HCT116 (cell line): Measurements from ENCODE around the gene MRPS27. TPM values are rescaled to one million over a fixed set of nuclear protein-coding genes. Genes with fewer than 3 reads are reported as not detected.

Source experiments
- ATAC-seq: fragments of 200-7000 bp; cut with Tn5 transposase; 2 replicates; pipeline ENCODE4 v1.9.1; 2020; ENCODE audit warnings: mild to moderate bottlenecking, moderate library complexity
- BruUV-seq: library from RNA; stranded (reverse); fragments of 400-500 nt; replicated peaks from 2 replicates; lab custom pipeline; 2021; lab: Mats Ljungman, UMichigan
- CTCF ChIA-PET: fragments of 300-600 bp; sonication (Branson Sonifier 250); formaldehyde crosslinking; loops from one replicate; lab custom pipeline; 2021; ENCODE audit warnings: antibody characterized with exemption; lab: Charles Lee
- POLR2A ChIA-PET: fragments of 300-600, 350-600 bp; sonication (Branson Sonifier 250); formaldehyde crosslinking; loops from one replicate; lab custom pipeline; 2021; ENCODE audit warnings: antibody characterized with exemption; lab: Charles Lee
- RAD21 ChIA-PET, 2 experiments: fragments of 300-600 bp; sonication (Branson Sonifier 250); formaldehyde crosslinking; loops; one replicate each; lab custom pipeline; 2023; ENCODE audit warnings: low total read pairs in 2 of 2; ENCODE audit not compliant: uncharacterized antibody in 2 of 2, unreplicated experiment in 2 of 2, low non-redundant PET in 1 of 2; lab: Charles Lee
- DNase-seq: peaks from one replicate; pipeline ENCODE4 v3.0.0-alpha.2; 2010; ENCODE audit warnings: low read depth, low spot score
- H2AFZ ChIP-seq: fragments of 200-600 bp; shearing (Covaris generic), sonication (generic); 2 replicates; pipeline ENCODE4 v1.6.1; 2017; ENCODE audit warnings: low read depth, mixed run types, mixed read lengths, antibody characterized with exemption, low read length; ENCODE audit not compliant: poor library complexity, severe bottlenecking
- H3K27ac ChIP-seq: 2 replicates; pipeline ENCODE4 v1.5.1; 2012; ENCODE audit warnings: low read depth, low read length
- H3K27me3 ChIP-seq: fragments of 200-600 bp; sonication (generic); 2 replicates; pipeline ENCODE4 v1.6.1; 2016; ENCODE audit warnings: mixed run types, low read length, mixed read lengths; ENCODE audit not compliant: insufficient read depth
- H3K36me3 ChIP-seq, 2 experiments: fragments of 200-500 bp in 1 of 2; fragments of 200-600 bp in 1 of 2; sonication (Bioruptor generic) in 1 of 2; sonication (generic) in 1 of 2; 2 replicates each; pipeline versions ENCODE4 v1.5.1 to v1.6.1; 2014 to 2016; ENCODE audit warnings: low read length in 2 of 2, inconsistent platforms in 1 of 2, mixed read lengths in 1 of 2, mixed run types in 1 of 2; ENCODE audit not compliant: insufficient read depth in 2 of 2, control insufficient read depth in 1 of 2
- H3K4me1 ChIP-seq, 2 experiments: fragments of 200-600 bp in 1 of 2; sonication (generic) in 1 of 2; 2 replicates each; pipeline versions ENCODE4 v1.5.1 to v1.6.1; 2012 to 2017; ENCODE audit warnings: low read length in 2 of 2, inconsistent platforms in 1 of 2, mild to moderate bottlenecking in 1 of 2, mixed read lengths in 1 of 2, mixed run types in 1 of 2, moderate library complexity in 1 of 2; ENCODE audit not compliant: insufficient read depth in 2 of 2, control insufficient read depth in 1 of 2
- H3K4me2 ChIP-seq: fragments of 200-600 bp; sonication (generic); 2 replicates; pipeline ENCODE4 v1.6.1; 2017; ENCODE audit warnings: mixed run types, low read length, mixed read lengths
- H3K4me3 ChIP-seq, 2 experiments: fragments of 200-600 bp in 1 of 2; sonication (generic) in 1 of 2; replicated peaks in 1 of 2; 2 replicates each; pipeline ENCODE4 v1.5.1; 2011 to 2016; ENCODE audit warnings: low read length in 2 of 2, control low read depth in 1 of 2, low read depth in 1 of 2, mild to moderate bottlenecking in 1 of 2, mixed read lengths in 1 of 2, mixed run types in 1 of 2
- H3K79me2 ChIP-seq: fragments of 200-600 bp; sonication (generic); 2 replicates; pipeline ENCODE4 v1.6.1; 2017; ENCODE audit warnings: mild to moderate bottlenecking, mixed run types, low read length, moderate library complexity, mixed read lengths; ENCODE audit not compliant: insufficient read depth
- H3K9ac ChIP-seq: fragments of 200-600 bp; sonication (generic); 2 replicates; pipeline ENCODE4 v1.6.1; 2016; ENCODE audit warnings: low read length, mixed read lengths
- H3K9me2 ChIP-seq: fragments of 200-600 bp; sonication (generic), shearing (Covaris generic); 2 replicates; pipeline ENCODE4 v1.6.1; 2017; ENCODE audit warnings: mixed run types, mild to moderate bottlenecking, moderate library complexity; ENCODE audit not compliant: insufficient read depth
- H3K9me3 ChIP-seq, 2 experiments: fragments of 200-500 bp in 1 of 2; fragments of 200-600 bp in 1 of 2; sonication (Bioruptor generic) in 1 of 2; sonication (generic) in 1 of 2; 2 replicates each; pipeline ENCODE4 v1.6.1; 2014 to 2017; ENCODE audit warnings: low read length in 2 of 2, mixed read lengths in 2 of 2, inconsistent platforms in 1 of 2, low read depth in 1 of 2, mild to moderate bottlenecking in 1 of 2, mixed run types in 1 of 2, moderate library complexity in 1 of 2; ENCODE audit not compliant: control insufficient read depth in 1 of 2, insufficient read depth in 1 of 2
- H4K20me1 ChIP-seq: fragments of 200-600 bp; sonication (generic), shearing (Covaris generic); 2 replicates; pipeline ENCODE4 v1.6.1; 2017; ENCODE audit warnings: mixed run types, mild to moderate bottlenecking, moderate library complexity; ENCODE audit not compliant: insufficient read depth
- CBX3 ChIP-seq: IDR thresholded peaks from 2 replicates; pipeline ENCODE4 v1.6.1; 2012; ENCODE audit warnings: low read depth
- CEBPB ChIP-seq: IDR thresholded peaks from 2 replicates; pipeline ENCODE4 v1.6.1; 2012; ENCODE audit warnings: low read depth
- EGR1 ChIP-seq: IDR thresholded peaks from 2 replicates; pipeline ENCODE4 v1.6.1; 2012; ENCODE audit warnings: low read depth
- ELF1 ChIP-seq: IDR thresholded peaks from 2 replicates; pipeline ENCODE4 v1.6.1; 2012; ENCODE audit warnings: low read depth, borderline replicate concordance
- EZH2phosphoT487 ChIP-seq: fragments of 200-600 bp; IDR thresholded peaks from 2 replicates; pipeline ENCODE4 v1.6.1; 2018; ENCODE audit warnings: antibody characterized with exemption, borderline replicate concordance
- JUND ChIP-seq: IDR thresholded peaks from 2 replicates; pipeline ENCODE4 v1.6.1; 2012
- POLR2AphosphoS5 ChIP-seq: IDR thresholded peaks from 2 replicates; pipeline ENCODE4 v1.6.1; 2011; ENCODE audit warnings: mild to moderate bottlenecking, low read depth, low read length, moderate library complexity
- RAD21 ChIP-seq: IDR thresholded peaks from 2 replicates; pipeline ENCODE4 v1.6.1; 2012; ENCODE audit warnings: low read depth, mild to moderate bottlenecking
- SIN3A ChIP-seq: IDR thresholded peaks from 2 replicates; pipeline ENCODE4 v1.6.1; 2012; ENCODE audit warnings: low read depth
- SP1 ChIP-seq: IDR thresholded peaks from 2 replicates; pipeline ENCODE4 v1.6.1; 2012; ENCODE audit warnings: low read depth
- SRF ChIP-seq: IDR thresholded peaks from 2 replicates; pipeline ENCODE4 v1.6.1; 2012; ENCODE audit warnings: low read depth
- TCF7L2 ChIP-seq: IDR thresholded peaks from 2 replicates; pipeline ENCODE4 v1.7.0; 2011; ENCODE audit warnings: borderline replicate concordance, inconsistent platforms; ENCODE audit not compliant: insufficient read depth, insufficient read length; ENCODE audit errors: extremely low read depth
- YY1 ChIP-seq: IDR thresholded peaks from 2 replicates; pipeline ENCODE4 v1.6.1; 2011; ENCODE audit warnings: low read length, low read depth, moderate library complexity, mild to moderate bottlenecking; ENCODE audit not compliant: insufficient replicate concordance; ENCODE audit errors: extremely low read depth
- ZNF274 ChIP-seq: fragments of 200-500 bp; sonication (Bioruptor generic); IDR thresholded peaks from 2 replicates; pipeline ENCODE4 v1.6.1; 2014; ENCODE audit warnings: mild to moderate bottlenecking, low read depth, low read length, inconsistent platforms
- intact Hi-C: fragments of 100-400 bp; cut with micrococcal nuclease; formaldehyde crosslinking; loops from 2 replicates; pipeline ENCODE4 v1.10.0; 2022
- total RNA-seq: library from RNA; stranded (reverse); gene quantifications from one replicate; pipeline ENCODE4 v1.2.1, GENCODE V29; 2021; ENCODE audit not compliant: unreplicated experiment
- TF ChIP-seq, protein P1 (sequence below): IDR thresholded peaks from 2 replicates; pipeline ENCODE4 v1.6.1; 2012
- TF ChIP-seq, protein P2 (sequence below), 3 experiments: fragments of 200-600 bp in 1 of 3; sonication (generic) in 1 of 3; IDR thresholded peaks in 2 of 3; conservative IDR thresholded peaks in 1 of 3; 2 replicates each; pipeline ENCODE4 v1.5.1; 2012 to 2017; ENCODE audit warnings: low read depth in 2 of 3, low read length in 2 of 3, antibody characterized with exemption in 1 of 3, borderline replicate concordance in 1 of 3, control low read depth in 1 of 3, mild to moderate bottlenecking in 1 of 3, mixed read lengths in 1 of 3, mixed run types in 1 of 3, moderate library complexity in 1 of 3; ENCODE audit not compliant: insufficient read depth in 1 of 3
- TF ChIP-seq, protein P3 (sequence below): IDR thresholded peaks from 2 replicates; pipeline ENCODE4 v1.6.1; 2012
- TF ChIP-seq, protein P4 (sequence below): IDR thresholded peaks from 2 replicates; pipeline ENCODE4 v1.6.1; 2012; ENCODE audit warnings: low read depth

The MRPS27 gene
- total RNA-seq, 1 experiment from 2014 or later = 113 TPM

DNA sequence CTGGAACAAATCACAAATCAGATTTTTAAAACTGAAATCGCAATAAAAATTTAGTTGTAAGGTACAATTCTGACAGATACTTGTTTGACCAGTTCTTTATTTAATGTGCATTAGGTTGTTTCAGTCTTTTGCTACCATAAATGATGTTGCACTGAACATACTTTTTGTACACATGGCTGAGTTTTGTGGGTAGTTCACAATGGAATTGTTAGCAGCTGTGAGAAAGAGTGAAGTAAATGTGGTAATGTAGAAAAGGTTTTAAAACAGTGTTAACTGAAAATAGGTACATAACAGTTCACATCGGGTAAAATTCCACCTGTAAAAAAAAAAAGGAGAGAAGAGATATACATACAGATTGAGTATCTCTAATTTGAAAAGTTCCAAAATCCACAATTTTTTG, 25.6 kb downstream of the MRPS27 start (continued):
- TF ChIP-seq EZH2phosphoT487 = no peak
- no peak for TF ChIP-seq TCF7L2
- no peak for TF ChIP-seq SRF
- no peak for TF ChIP-seq SP1
- TF ChIP-seq ELF1 = no peak
- no peak for TF ChIP-seq CEBPB
- TF ChIP-seq YY1 = no peak
- TF ChIP-seq, all 23 proteins: peak for 0

DNA sequence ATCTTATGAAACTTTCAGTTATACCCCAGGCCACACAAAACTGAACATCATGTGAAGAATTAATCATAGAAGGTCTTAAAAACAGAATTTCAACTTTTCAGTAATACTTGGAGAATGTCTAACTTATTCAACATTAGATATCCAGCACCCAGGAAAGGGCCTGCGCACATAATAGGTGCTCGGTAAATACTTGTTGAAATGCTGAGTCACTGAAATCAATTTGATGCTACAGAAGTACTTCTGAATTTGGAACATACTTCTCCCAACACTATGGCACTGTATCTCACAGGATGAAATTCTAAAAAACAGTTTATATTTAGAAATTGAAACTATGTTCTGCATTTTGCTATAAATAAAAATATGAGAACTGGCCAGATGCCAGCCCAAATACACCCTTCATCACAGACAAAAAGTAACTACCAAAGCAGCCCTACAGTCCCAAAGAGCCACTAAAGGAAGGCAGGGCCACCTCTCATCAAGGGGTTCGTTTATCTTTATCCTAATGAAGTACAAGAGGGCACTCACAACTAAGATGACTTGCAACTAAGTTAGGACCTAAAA, 26.5 kb downstream of the MRPS27 start:
- no peaks in the 10 kb centered on the region for H3K4me1 ChIP-seq
- intact Hi-C loops = no loop called here
- no peak overlapping the region for H3K27ac ChIP-seq
- no peak overlapping the region for H2AFZ ChIP-seq
- H3K27me3 ChIP-seq = no peaks in the 10 kb centered on the region
- 0 out of 2 replicates have a peak, but pooled peaks cover 3% of the 10 kb centered on the region for H4K20me1 ChIP-seq
- ChIA-PET RAD21 (no interaction called here), POLR2A (no interaction called here), CTCF (no interaction called here)
- H3K9me3 ChIP-seq = no peaks in the 10 kb centered on the region
- H3K9me2 ChIP-seq = no peaks in the 10 kb centered on the region
- H3K4me2 ChIP-seq = no peak overlapping the region
- peaks cover 58% of the 10 kb centered on the region for H3K79me2 ChIP-seq
- DNase-seq (no peak), ATAC-seq (no peak)
- H3K36me3 ChIP-seq = peaks cover 14 to 30% of the 10 kb centered on the region in 2 experiments; a peak in 3 of 4 replicates
- TSS peak; percentile 16 for BruUV-seq
- no peak overlapping the region for H3K4me3 ChIP-seq
- no peak for TF ChIP-seq POLR2AphosphoS5
- TF ChIP-seq, protein P1, sequence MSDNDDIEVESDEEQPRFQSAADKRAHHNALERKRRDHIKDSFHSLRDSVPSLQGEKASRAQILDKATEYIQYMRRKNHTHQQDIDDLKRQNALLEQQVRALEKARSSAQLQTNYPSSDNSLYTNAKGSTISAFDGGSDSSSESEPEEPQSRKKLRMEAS = no peak
- TF ChIP-seq SIN3A = no peak
- TF ChIP-seq EGR1 = no peak
- TF ChIP-seq ZNF274 = no peak
- TF ChIP-seq RAD21 = no peak
- TF ChIP-seq ELF1 = no peak
- TF ChIP-seq, protein P2, sequence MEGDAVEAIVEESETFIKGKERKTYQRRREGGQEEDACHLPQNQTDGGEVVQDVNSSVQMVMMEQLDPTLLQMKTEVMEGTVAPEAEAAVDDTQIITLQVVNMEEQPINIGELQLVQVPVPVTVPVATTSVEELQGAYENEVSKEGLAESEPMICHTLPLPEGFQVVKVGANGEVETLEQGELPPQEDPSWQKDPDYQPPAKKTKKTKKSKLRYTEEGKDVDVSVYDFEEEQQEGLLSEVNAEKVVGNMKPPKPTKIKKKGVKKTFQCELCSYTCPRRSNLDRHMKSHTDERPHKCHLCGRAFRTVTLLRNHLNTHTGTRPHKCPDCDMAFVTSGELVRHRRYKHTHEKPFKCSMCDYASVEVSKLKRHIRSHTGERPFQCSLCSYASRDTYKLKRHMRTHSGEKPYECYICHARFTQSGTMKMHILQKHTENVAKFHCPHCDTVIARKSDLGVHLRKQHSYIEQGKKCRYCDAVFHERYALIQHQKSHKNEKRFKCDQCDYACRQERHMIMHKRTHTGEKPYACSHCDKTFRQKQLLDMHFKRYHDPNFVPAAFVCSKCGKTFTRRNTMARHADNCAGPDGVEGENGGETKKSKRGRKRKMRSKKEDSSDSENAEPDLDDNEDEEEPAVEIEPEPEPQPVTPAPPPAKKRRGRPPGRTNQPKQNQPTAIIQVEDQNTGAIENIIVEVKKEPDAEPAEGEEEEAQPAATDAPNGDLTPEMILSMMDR (IDR thresholded peaks at IDR 0.05 in 2 of 3, conservative IDR thresholded peaks at IDR 0.05 in 1 of 3; ENCODE audit: borderline replicate concordance in 1 of 3, insufficient read depth in 1 of 3, low read depth in 2 of 3, low read length in 2 of 3) = no peak
- TF ChIP-seq CBX3 = no peak
- TF ChIP-seq, protein P3, sequence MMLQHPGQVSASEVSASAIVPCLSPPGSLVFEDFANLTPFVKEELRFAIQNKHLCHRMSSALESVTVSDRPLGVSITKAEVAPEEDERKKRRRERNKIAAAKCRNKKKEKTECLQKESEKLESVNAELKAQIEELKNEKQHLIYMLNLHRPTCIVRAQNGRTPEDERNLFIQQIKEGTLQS = no peak
- TF ChIP-seq JUND = no peak
- TF ChIP-seq, protein P4, sequence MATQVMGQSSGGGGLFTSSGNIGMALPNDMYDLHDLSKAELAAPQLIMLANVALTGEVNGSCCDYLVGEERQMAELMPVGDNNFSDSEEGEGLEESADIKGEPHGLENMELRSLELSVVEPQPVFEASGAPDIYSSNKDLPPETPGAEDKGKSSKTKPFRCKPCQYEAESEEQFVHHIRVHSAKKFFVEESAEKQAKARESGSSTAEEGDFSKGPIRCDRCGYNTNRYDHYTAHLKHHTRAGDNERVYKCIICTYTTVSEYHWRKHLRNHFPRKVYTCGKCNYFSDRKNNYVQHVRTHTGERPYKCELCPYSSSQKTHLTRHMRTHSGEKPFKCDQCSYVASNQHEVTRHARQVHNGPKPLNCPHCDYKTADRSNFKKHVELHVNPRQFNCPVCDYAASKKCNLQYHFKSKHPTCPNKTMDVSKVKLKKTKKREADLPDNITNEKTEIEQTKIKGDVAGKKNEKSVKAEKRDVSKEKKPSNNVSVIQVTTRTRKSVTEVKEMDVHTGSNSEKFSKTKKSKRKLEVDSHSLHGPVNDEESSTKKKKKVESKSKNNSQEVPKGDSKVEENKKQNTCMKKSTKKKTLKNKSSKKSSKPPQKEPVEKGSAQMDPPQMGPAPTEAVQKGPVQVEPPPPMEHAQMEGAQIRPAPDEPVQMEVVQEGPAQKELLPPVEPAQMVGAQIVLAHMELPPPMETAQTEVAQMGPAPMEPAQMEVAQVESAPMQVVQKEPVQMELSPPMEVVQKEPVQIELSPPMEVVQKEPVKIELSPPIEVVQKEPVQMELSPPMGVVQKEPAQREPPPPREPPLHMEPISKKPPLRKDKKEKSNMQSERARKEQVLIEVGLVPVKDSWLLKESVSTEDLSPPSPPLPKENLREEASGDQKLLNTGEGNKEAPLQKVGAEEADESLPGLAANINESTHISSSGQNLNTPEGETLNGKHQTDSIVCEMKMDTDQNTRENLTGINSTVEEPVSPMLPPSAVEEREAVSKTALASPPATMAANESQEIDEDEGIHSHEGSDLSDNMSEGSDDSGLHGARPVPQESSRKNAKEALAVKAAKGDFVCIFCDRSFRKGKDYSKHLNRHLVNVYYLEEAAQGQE = no peak
- TF ChIP-seq SRF = no peak
- H3K9ac ChIP-seq = no peak overlapping the region
